Fibroblast of lung (primary cell): ENCODE measurements around the gene NTN3. TPM values are rescaled to one million over a fixed set of nuclear protein-coding genes. Genes with fewer than 3 reads are reported as not detected.

Experiments used
- DNase-seq, 2 donors: peaks; one replicate each; pipeline versions ENCODE4 v3.0.0 to v3.0.0-alpha.2; 2010; ENCODE audit warnings: low read depth in 2 of 2
- H2AFZ ChIP-seq: 2 replicates; pipeline ENCODE4 v1.5.1; 2012; ENCODE audit warnings: low read length, control low read depth, inconsistent platforms
- H3K27ac ChIP-seq: 2 replicates; pipeline ENCODE4 v1.5.1; 2011; ENCODE audit warnings: low read length, control low read depth; ENCODE audit not compliant: insufficient read depth
- H3K27me3 ChIP-seq: 2 replicates; pipeline ENCODE4 v1.5.1; 2011; ENCODE audit warnings: mild to moderate bottlenecking, low read length; ENCODE audit not compliant: control insufficient read depth, insufficient read depth
- H3K36me3 ChIP-seq: 2 replicates; pipeline ENCODE4 v1.5.1; 2011; ENCODE audit warnings: low read length; ENCODE audit not compliant: control insufficient read depth, insufficient read depth
- H3K4me1 ChIP-seq: 2 replicates; pipeline ENCODE4 v1.5.1; 2011; ENCODE audit warnings: low read length; ENCODE audit not compliant: control insufficient read depth, insufficient read depth; ENCODE audit errors: extremely low read depth
- H3K4me2 ChIP-seq: 2 replicates; pipeline ENCODE4 v1.5.1; 2011; ENCODE audit warnings: low read length, control low read depth; ENCODE audit not compliant: insufficient read depth; ENCODE audit errors: extremely low read depth
- H3K4me3 ChIP-seq, 4 experiments: fragments of 200-600 bp in 1 of 4; sonication (generic) in 1 of 4; replicated peaks in 1 of 4; 2 replicates each; pipeline ENCODE4 v1.5.1; 2011 to 2016; ENCODE audit warnings: low read length in 4 of 4, low read depth in 3 of 4, mild to moderate bottlenecking in 3 of 4, control low read depth in 2 of 4, inconsistent platforms in 1 of 4, mixed read lengths in 1 of 4; ENCODE audit not compliant: insufficient read depth in 1 of 4; ENCODE audit errors: control extremely low read depth in 1 of 4
- H3K79me2 ChIP-seq: 2 replicates; pipeline ENCODE4 v1.5.1; 2012; ENCODE audit warnings: mild to moderate bottlenecking, low read length, inconsistent platforms; ENCODE audit not compliant: control insufficient read depth, insufficient read depth
- H3K9ac ChIP-seq: 2 replicates; pipeline ENCODE4 v1.5.1; 2011; ENCODE audit warnings: mild to moderate bottlenecking, low read length, control low read depth; ENCODE audit not compliant: insufficient read depth
- H3K9me3 ChIP-seq: 2 replicates; pipeline ENCODE4 v1.5.1; 2012; ENCODE audit warnings: low read depth, low read length; ENCODE audit not compliant: control insufficient read depth, insufficient read depth
- H4K20me1 ChIP-seq: 2 replicates; pipeline ENCODE4 v1.5.1; 2011; ENCODE audit warnings: low read length; ENCODE audit not compliant: control insufficient read depth, insufficient read depth; ENCODE audit errors: extremely low read depth
- CTCF ChIP-seq, 2 donors: IDR thresholded peaks in 1 of 2; conservative IDR thresholded peaks in 1 of 2; 1 replicate in 1 of 2; 2 replicates in 1 of 2; pipeline ENCODE4 v1.5.1; 2011 to 2012; ENCODE audit warnings: low read length in 2 of 2, control low read depth in 1 of 2, inconsistent platforms in 1 of 2, low read depth in 1 of 2, mild to moderate bottlenecking in 1 of 2
- EZH2 ChIP-seq: IDR thresholded peaks from 2 replicates; pipeline ENCODE4 v1.5.1; 2012; ENCODE audit warnings: low read length, control low read depth, mild to moderate bottlenecking; ENCODE audit errors: missing control alignments
- polyA plus RNA-seq, 2 donors: library from polyadenylated mRNA; depleted of rRNA in 1 of 2; stranded (reverse) in 1 of 2; unstranded in 1 of 2; fragments of >200 nt; gene quantifications; 2 replicates each; pipeline ENCODE4 v1.2.1, GENCODE V29; 2011 to 2012; ENCODE audit warnings: missing spikeins in 1 of 2
- total RNA-seq: library from RNA; depleted of rRNA; stranded (reverse); fragments of >200 nt; gene quantifications from 2 replicates; pipeline ENCODE4 v1.2.1, GENCODE V29; 2014

NTN3 gene
- total and polyA plus RNA-seq, 2 donors (not counting 1 experiment from before 2014, with no cell fraction given) = 0.08 to 2.1 TPM

GRCh38 chr16:2460391-2460713 lies 10.7 kb upstream of the NTN3 start:
- TF ChIP-seq EZH2 = no peak
- TF ChIP-seq CTCF (conservative IDR thresholded peaks at IDR 0.05 in 1 of 2, IDR thresholded peaks at IDR 0.05 in 1 of 2; ENCODE audit: low read depth in 1 of 2, low read length in 2 of 2) = no peak
- H3K79me2 ChIP-seq = no peaks in the 10 kb centered on the region
- H3K36me3 ChIP-seq = peaks cover 14% of the 10 kb centered on the region
- peak overlapping the region; percentile 23 for H2AFZ ChIP-seq
- no peak for DNase-seq
- H4K20me1 ChIP-seq = no peaks in the 10 kb centered on the region
- H3K9ac ChIP-seq = peak overlapping the region; percentile 58
- H3K4me3 ChIP-seq = peak overlapping the region; percentile 40 to 70 (median 49)
- H3K4me1 ChIP-seq = peaks cover 3% of the 10 kb centered on the region
- no peak overlapping the region for H3K27ac ChIP-seq
- no peaks in the 10 kb centered on the region for H3K27me3 ChIP-seq
- H3K4me2 ChIP-seq = peak overlapping the region; percentile 82
- no peaks in the 10 kb centered on the region for H3K9me3 ChIP-seq

GRCh38 chr16:2460916-2461315 lies 10.2 kb upstream of the NTN3 start:
- Histone ChIP-seq H3K79me2 (no peaks in the 10 kb centered on the region), H3K9me3 (no peaks in the 10 kb centered on the region), H3K27ac (no peak overlapping the region)

GRCh38 chr16:2462031-2462866 lies 8.8 kb upstream of the NTN3 start:
- Histone ChIP-seq H3K36me3 (peaks cover 1% of the 10 kb centered on the region), H3K4me2 (no peak overlapping the region), H3K9ac (no peak overlapping the region), H4K20me1 (no peaks in the 10 kb centered on the region), H3K27ac (no peak overlapping the region), H3K79me2 (no peaks in the 10 kb centered on the region), H3K9me3 (no peaks in the 10 kb centered on the region), H3K27me3 (no peaks in the 10 kb centered on the region), H3K4me3 (no peak overlapping the region), H3K4me1 (peaks cover 5% of the 10 kb centered on the region), H2AFZ (no peak overlapping the region)
- no peak for TF ChIP-seq EZH2
- TF ChIP-seq CTCF (conservative IDR thresholded peaks at IDR 0.05 in 1 of 2, IDR thresholded peaks at IDR 0.05 in 1 of 2; ENCODE audit: low read depth in 1 of 2, low read length in 2 of 2) = no peak
- no peak for DNase-seq

More at GRCh38 chr16:2460916-2461315, 10.2 kb upstream of the NTN3 start:
- no peaks in the 10 kb centered on the region for H3K27me3 ChIP-seq
- no peaks in the 10 kb centered on the region for H4K20me1 ChIP-seq
- peaks cover 12% of the 10 kb centered on the region for H3K36me3 ChIP-seq
- no peak overlapping the region for H2AFZ ChIP-seq
- no peak overlapping the region for H3K9ac ChIP-seq
- H3K4me3 ChIP-seq = peak overlapping the region in 3 of 4 experiments; percentile 40 to 70 (median 43)
- H3K4me1 ChIP-seq = peaks cover 3% of the 10 kb centered on the region
- TF ChIP-seq CTCF (conservative IDR thresholded peaks at IDR 0.05 in 1 of 2, IDR thresholded peaks at IDR 0.05 in 1 of 2; ENCODE audit: low read depth in 1 of 2, low read length in 2 of 2) (no peak), EZH2 (no peak)
- DNase-seq = no peak
- peak overlapping the region; percentile 82 for H3K4me2 ChIP-seq
